Skeletal muscle satellite cell (primary cell): ENCODE results near the gene TDRD7.

Experiments
- H3K27me3 ChIP-seq: 2 replicates; pipeline ENCODE4 v1.7.0; 2013; ENCODE audit warnings: low read length; ENCODE audit not compliant: control insufficient read depth, insufficient read depth
- H3K36me3 ChIP-seq: 2 replicates; pipeline ENCODE4 v1.7.0; 2013; ENCODE audit warnings: mild to moderate bottlenecking, control low read depth, low read length; ENCODE audit not compliant: insufficient read depth
- H3K4me1 ChIP-seq: 2 replicates; pipeline ENCODE4 v1.7.0; 2013; ENCODE audit warnings: low read length; ENCODE audit not compliant: control insufficient read depth, insufficient read depth
- H3K4me2 ChIP-seq: 2 replicates; pipeline ENCODE4 v1.7.0; 2013; ENCODE audit warnings: mild to moderate bottlenecking, low read length
- H3K4me3 ChIP-seq: 2 replicates; pipeline ENCODE4 v1.7.0; 2013; ENCODE audit warnings: low read length
- H3K9ac ChIP-seq: 2 replicates; pipeline ENCODE4 v1.7.0; 2013; ENCODE audit warnings: mild to moderate bottlenecking, low read depth, low read length, moderate library complexity
- H3K9me3 ChIP-seq: replicated peaks from 2 replicates; pipeline ENCODE4 v1.7.0; 2013; ENCODE audit warnings: mild to moderate bottlenecking, control low read depth, low read length

TDRD7 gene

GRCh38 chr9:97411440-97411788 lies 482 bp upstream of the TDRD7 start:
- Histone ChIP-seq H3K9ac (peak overlapping the region; percentile 5), H3K36me3 (no peaks in the 10 kb centered on the region), H3K4me2 (peak overlapping the region; percentile 70), H3K4me3 (peak overlapping the region; percentile 85), H3K27me3 (peaks cover 29% of the 10 kb centered on the region), H3K9me3 (no peaks in the 10 kb centered on the region), H3K4me1 (peaks cover 6% of the 10 kb centered on the region)

- H3K9me3 ChIP-seq = no peaks in the 10 kb centered on the region
- no peaks in the 10 kb centered on the region for H3K36me3 ChIP-seq
- peak overlapping the region; percentile 85 for H3K4me3 ChIP-seq
- H3K4me2 ChIP-seq = peak overlapping the region; percentile 93
- peak overlapping the region; percentile 77 for H3K9ac ChIP-seq
- peaks cover 6% of the 10 kb centered on the region for H3K4me1 ChIP-seq
- peaks cover 25% of the 10 kb centered on the region for H3K27me3 ChIP-seq
Measured at GRCh38 chr9:97412626-97413385, 910 bp downstream of the TDRD7 start.

GRCh38 chr9:97413462-97413861 lies 1.6 kb downstream of the TDRD7 start:
- Histone ChIP-seq H3K36me3 (no peaks in the 10 kb centered on the region), H3K4me2 (peak overlapping the region; percentile 93), H3K9me3 (no peaks in the 10 kb centered on the region), H3K4me1 (peaks cover 6% of the 10 kb centered on the region), H3K27me3 (peaks cover 21% of the 10 kb centered on the region), H3K4me3 (no peak overlapping the region), H3K9ac (no peak overlapping the region)

- Histone ChIP-seq H3K9me3 (no peaks in the 10 kb centered on the region), H3K36me3 (no peaks in the 10 kb centered on the region), H3K9ac (no peak overlapping the region), H3K4me1 (peaks cover 18% of the 10 kb centered on the region), H3K4me3 (no peak overlapping the region), H3K27me3 (peaks cover 6% of the 10 kb centered on the region), H3K4me2 (no peak overlapping the region)
Measured at GRCh38 chr9:97415146-97415545, 3.2 kb downstream of the TDRD7 start.

GRCh38 chr9:97418880-97419279 lies 7.0 kb downstream of the TDRD7 start:
- H3K36me3 ChIP-seq = no peaks in the 10 kb centered on the region
- H3K4me1 ChIP-seq = peaks cover 11% of the 10 kb centered on the region
- no peaks in the 10 kb centered on the region for H3K9me3 ChIP-seq
- no peak overlapping the region for H3K4me3 ChIP-seq
- H3K27me3 ChIP-seq = no peaks in the 10 kb centered on the region
- no peak overlapping the region for H3K9ac ChIP-seq
- H3K4me2 ChIP-seq = no peak overlapping the region

- no peaks in the 10 kb centered on the region for H3K27me3 ChIP-seq
- H3K9me3 ChIP-seq = no peaks in the 10 kb centered on the region
- H3K4me1 ChIP-seq = peaks cover 11% of the 10 kb centered on the region
- H3K4me3 ChIP-seq = no peak overlapping the region
- H3K4me2 ChIP-seq = peak overlapping the region; percentile 18
- no peaks in the 10 kb centered on the region for H3K36me3 ChIP-seq
- H3K9ac ChIP-seq = no peak overlapping the region
Measured at GRCh38 chr9:97419309-97419867, 7.5 kb downstream of the TDRD7 start.

- H3K4me3 ChIP-seq = no peak overlapping the region
- H3K9ac ChIP-seq = no peak overlapping the region
- no peaks in the 10 kb centered on the region for H3K27me3 ChIP-seq
- peaks cover 5% of the 10 kb centered on the region for H3K36me3 ChIP-seq
- no peak overlapping the region for H3K4me2 ChIP-seq
- no peaks in the 10 kb centered on the region for H3K9me3 ChIP-seq
- H3K4me1 ChIP-seq = no peaks in the 10 kb centered on the region
Measured at GRCh38 chr9:97425336-97425972, 13.6 kb downstream of the TDRD7 start.

GRCh38 chr9:97425973-97426336 lies 14.1 kb downstream of the TDRD7 start:
- Histone ChIP-seq H3K9me3 (no peaks in the 10 kb centered on the region), H3K27me3 (no peaks in the 10 kb centered on the region), H3K4me1 (no peaks in the 10 kb centered on the region), H3K36me3 (peaks cover 5% of the 10 kb centered on the region), H3K4me2 (no peak overlapping the region), H3K9ac (no peak overlapping the region), H3K4me3 (no peak overlapping the region)

- no peak overlapping the region for H3K9ac ChIP-seq
- H3K9me3 ChIP-seq = no peaks in the 10 kb centered on the region
Measured at GRCh38 chr9:97427885-97428284, 16.0 kb downstream of the TDRD7 start.

GRCh38 chr9:97430316-97431043 lies 18.6 kb downstream of the TDRD7 start:
- H3K9ac ChIP-seq = no peak overlapping the region
- H3K36me3 ChIP-seq = peaks cover 13% of the 10 kb centered on the region
- H3K9me3 ChIP-seq = no peaks in the 10 kb centered on the region
- no peaks in the 10 kb centered on the region for H3K27me3 ChIP-seq
- H3K4me2 ChIP-seq = no peak overlapping the region
- no peak overlapping the region for H3K4me3 ChIP-seq
- no peaks in the 10 kb centered on the region for H3K4me1 ChIP-seq

More at GRCh38 chr9:97427885-97428284, 16.0 kb downstream of the TDRD7 start:
- Histone ChIP-seq H3K4me1 (no peaks in the 10 kb centered on the region), H3K27me3 (no peaks in the 10 kb centered on the region), H3K36me3 (peaks cover 13% of the 10 kb centered on the region), H3K4me2 (no peak overlapping the region), H3K4me3 (no peak overlapping the region)

- Histone ChIP-seq H3K4me2 (no peak overlapping the region), H3K4me3 (no peak overlapping the region), H3K9me3 (no peaks in the 10 kb centered on the region), H3K9ac (no peak overlapping the region), H3K36me3 (peaks cover 13% of the 10 kb centered on the region), H3K4me1 (no peaks in the 10 kb centered on the region), H3K27me3 (no peaks in the 10 kb centered on the region)
Measured at GRCh38 chr9:97431044-97431441, 19.1 kb downstream of the TDRD7 start.
